Measurements from ENCODE around the gene ACRV1.

Gene ACRV1

DNA sequence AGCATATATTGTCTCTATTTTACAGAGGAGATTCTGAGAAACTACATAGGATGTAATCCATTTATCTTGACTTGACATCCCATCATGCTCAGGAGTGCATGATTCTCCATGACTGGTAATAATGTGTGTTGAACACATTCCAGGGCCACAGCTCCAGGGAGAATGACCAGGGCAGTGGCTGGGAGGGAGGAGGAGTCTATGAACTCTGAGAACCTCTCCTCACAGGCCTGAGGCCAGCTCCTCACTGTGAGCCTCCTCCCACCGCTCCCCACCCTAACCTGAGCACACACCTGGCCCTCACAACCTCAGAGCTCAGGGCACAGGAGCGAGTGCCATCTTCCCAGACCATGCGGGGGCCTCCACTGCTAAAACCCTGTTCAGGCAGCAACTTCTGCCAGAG is 8.0 kb upstream of the ACRV1 start:
- no peak overlapping the region for H3K9ac ChIP-seq (ENCODE audit: low read length)
- DNase-seq (ENCODE audit: low read depth), result no peak

DNA sequence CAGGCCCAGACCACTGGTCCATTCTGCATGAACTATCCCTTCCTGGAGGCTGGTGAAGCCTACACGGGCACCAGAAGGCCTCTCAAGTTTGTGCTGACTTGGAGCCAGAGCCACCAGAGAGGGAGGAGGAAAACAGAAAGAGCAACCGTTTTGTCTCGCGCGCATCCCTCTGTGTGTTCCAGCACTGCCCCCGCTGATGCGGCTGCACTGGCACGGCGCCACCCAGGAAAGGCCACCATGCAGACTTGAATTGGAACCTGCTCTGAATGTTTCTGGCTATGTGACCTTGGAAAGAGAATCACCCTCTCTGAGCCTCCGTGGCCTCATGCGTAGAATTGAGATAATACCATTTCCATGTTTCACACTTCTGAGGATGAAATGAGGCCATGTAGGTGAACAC is 7.4 kb upstream of the ACRV1 start:
- Histone ChIP-seq H3K9ac (ENCODE audit: low read length) (no peak overlapping the region), H3K36me3 (ENCODE audit: control insufficient read depth, insufficient read depth, low read length, severe bottlenecking) (no peaks in the 10 kb centered on the region), H3K4me3 (ENCODE audit: low read length) (no peak overlapping the region), H3K4me1 (ENCODE audit: control insufficient read depth, insufficient read depth, low read length) (no peaks in the 10 kb centered on the region), H3K9me3 (ENCODE audit: control insufficient read depth, low read length) (no peaks in the 10 kb centered on the region), H3K27me3 (replicated peaks; ENCODE audit: control insufficient read depth, insufficient read depth, low read length) (peaks cover 1% of the 10 kb centered on the region)
- DNase-seq (ENCODE audit: low read depth), result no peak

More for the DNA sequence above, 8.0 kb upstream of the ACRV1 start:
- Histone ChIP-seq H3K27me3 (replicated peaks; ENCODE audit: control insufficient read depth, insufficient read depth, low read length) (peaks cover 3% of the 10 kb centered on the region), H3K4me3 (ENCODE audit: low read length) (no peak overlapping the region), H3K9me3 (ENCODE audit: control insufficient read depth, low read length) (no peaks in the 10 kb centered on the region), H3K36me3 (ENCODE audit: control insufficient read depth, insufficient read depth, low read length, severe bottlenecking) (no peaks in the 10 kb centered on the region), H3K4me1 (ENCODE audit: control insufficient read depth, insufficient read depth, low read length) (no peaks in the 10 kb centered on the region)

DNA sequence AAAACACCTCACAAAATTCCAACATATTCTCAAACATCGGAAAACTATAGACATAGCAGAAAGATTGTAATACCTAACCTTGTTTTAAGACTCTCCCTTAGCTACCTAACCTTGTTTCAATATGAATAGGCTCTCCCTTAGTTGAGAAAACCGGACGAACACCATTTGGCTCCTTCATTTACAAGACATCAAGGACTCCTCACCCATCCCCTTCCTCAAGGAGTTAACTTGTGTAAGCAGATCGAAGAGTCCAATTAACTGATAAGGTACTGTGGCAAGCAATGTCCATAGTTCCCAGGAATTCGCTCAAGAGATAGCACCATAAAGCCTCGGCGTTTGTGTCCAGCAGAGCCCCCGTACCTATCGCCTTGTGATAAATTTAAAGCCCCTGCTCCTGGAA is 4.6 kb upstream of the ACRV1 start:
- Histone ChIP-seq H3K4me1 (ENCODE audit: control insufficient read depth, insufficient read depth, low read length) (no peaks in the 10 kb centered on the region), H3K36me3 (ENCODE audit: control insufficient read depth, insufficient read depth, low read length, severe bottlenecking) (no peaks in the 10 kb centered on the region), H3K9ac (ENCODE audit: low read length) (no peak overlapping the region), H3K27me3 (replicated peaks; ENCODE audit: control insufficient read depth, insufficient read depth, low read length) (no peaks in the 10 kb centered on the region), H3K9me3 (ENCODE audit: control insufficient read depth, low read length) (no peaks in the 10 kb centered on the region), H3K4me3 (ENCODE audit: low read length) (no peak overlapping the region)
- DNase-seq (ENCODE audit: low read depth), result no peak

DNA sequence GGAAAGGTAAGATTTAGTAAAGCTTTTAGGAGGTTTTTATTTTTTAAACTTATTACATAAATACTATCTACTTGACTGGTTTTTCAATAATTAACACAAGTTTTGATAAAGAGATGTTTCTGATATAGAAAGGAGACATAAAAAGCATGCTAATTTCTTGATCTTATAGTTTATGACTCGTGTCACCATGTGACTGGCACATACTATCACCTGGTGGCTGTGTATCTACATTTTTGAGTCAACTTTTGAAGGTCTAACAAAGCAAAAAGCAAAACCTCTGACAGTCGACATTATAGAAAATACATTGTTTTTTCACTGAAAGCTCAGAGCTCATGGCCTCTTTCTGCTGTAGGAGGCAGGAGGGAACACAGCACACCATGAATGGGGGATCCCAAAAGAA is 810 bp downstream of the ACRV1 start:
- Histone ChIP-seq H3K36me3 (ENCODE audit: control insufficient read depth, insufficient read depth, low read length, severe bottlenecking) (no peaks in the 10 kb centered on the region), H3K9me3 (ENCODE audit: control insufficient read depth, low read length) (no peaks in the 10 kb centered on the region), H3K4me1 (ENCODE audit: control insufficient read depth, insufficient read depth, low read length) (no peaks in the 10 kb centered on the region), H3K9ac (ENCODE audit: low read length) (no peak overlapping the region), H3K27me3 (replicated peaks; ENCODE audit: control insufficient read depth, insufficient read depth, low read length) (no peaks in the 10 kb centered on the region), H3K4me3 (ENCODE audit: low read length) (no peak overlapping the region)
- no peak for DNase-seq (ENCODE audit: low read depth)

DNA sequence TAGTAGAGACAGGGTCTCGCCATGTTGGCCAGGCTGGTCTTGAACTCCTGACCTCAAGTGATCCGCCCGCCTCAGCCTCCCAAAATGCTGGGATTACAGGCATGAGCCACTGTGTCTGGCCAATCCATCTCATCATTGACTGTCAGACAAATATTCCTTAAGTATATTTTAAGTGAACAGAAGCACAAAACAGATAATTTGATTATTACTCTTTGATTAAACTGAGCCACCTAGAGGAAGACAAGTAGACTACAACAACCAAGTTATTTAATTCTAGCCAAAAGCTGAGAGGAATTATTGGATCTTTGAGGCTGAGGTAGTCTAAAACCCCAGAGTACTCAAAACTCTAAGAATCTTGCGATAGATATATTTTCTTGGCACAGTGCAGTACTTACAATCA is 1.2 kb downstream of the ACRV1 start:
- Histone ChIP-seq H3K4me1 (ENCODE audit: control insufficient read depth, insufficient read depth, low read length) (no peaks in the 10 kb centered on the region), H3K36me3 (ENCODE audit: control insufficient read depth, insufficient read depth, low read length, severe bottlenecking) (no peaks in the 10 kb centered on the region), H3K9me3 (ENCODE audit: control insufficient read depth, low read length) (no peaks in the 10 kb centered on the region), H3K9ac (ENCODE audit: low read length) (no peak overlapping the region), H3K27me3 (replicated peaks; ENCODE audit: control insufficient read depth, insufficient read depth, low read length) (no peaks in the 10 kb centered on the region), H3K4me3 (ENCODE audit: low read length) (no peak overlapping the region)
- peak; percentile 4 for DNase-seq (ENCODE audit: low read depth)

DNA sequence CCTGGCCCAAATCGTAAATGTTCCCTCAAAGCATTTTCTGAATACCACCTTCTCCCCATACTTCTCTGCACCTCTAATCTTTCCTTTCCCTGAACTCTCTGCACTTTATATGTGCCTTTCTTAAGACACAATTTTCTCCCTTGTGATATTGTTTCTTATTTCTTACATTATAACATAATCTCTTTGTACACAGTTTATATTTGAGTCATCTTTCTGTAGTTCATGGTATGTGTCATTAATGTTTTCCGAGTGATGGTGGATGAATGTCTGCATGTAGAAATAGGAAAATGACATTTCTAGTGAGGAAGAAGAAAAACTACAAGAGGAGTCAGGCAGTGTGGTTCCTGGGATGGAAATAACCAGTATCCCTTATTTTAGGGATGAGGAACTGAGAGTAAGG is 5.5 kb downstream of the ACRV1 start:
- no peak overlapping the region for H3K9ac ChIP-seq (ENCODE audit: low read length)
- no peaks in the 10 kb centered on the region for H3K9me3 ChIP-seq (ENCODE audit: control insufficient read depth, low read length)
- H3K4me3 ChIP-seq (ENCODE audit: low read length), result no peak overlapping the region
- DNase-seq (ENCODE audit: low read depth), result no peak
- H3K36me3 ChIP-seq (ENCODE audit: control insufficient read depth, insufficient read depth, low read length, severe bottlenecking), result no peaks in the 10 kb centered on the region
- H3K4me1 ChIP-seq (ENCODE audit: control insufficient read depth, insufficient read depth, low read length), result no peaks in the 10 kb centered on the region
- H3K27me3 ChIP-seq (replicated peaks; ENCODE audit: control insufficient read depth, insufficient read depth, low read length), result no peaks in the 10 kb centered on the region

DNA sequence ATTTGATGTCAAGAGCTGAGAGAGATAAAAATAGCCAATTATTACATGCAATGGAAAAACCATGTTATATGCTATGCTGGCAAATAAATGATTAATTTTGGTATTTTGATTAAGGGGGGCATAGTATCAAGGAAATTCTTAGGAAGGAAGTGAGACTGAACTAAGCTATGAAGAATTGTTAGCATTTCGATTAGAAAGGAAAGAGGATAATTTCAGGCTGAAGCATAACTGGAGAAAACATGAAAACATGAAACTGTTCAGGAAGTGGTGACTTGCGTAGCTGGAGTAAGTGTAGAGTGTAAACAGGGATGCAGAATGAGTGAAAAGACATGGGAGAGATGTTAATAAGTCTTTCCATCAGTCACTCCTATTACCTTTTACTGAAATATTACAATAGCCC is 6.4 kb downstream of the ACRV1 start:
- H3K4me3 ChIP-seq (ENCODE audit: low read length), result no peak overlapping the region
- H3K4me1 ChIP-seq (ENCODE audit: control insufficient read depth, insufficient read depth, low read length), result no peaks in the 10 kb centered on the region
- H3K36me3 ChIP-seq (ENCODE audit: control insufficient read depth, insufficient read depth, low read length, severe bottlenecking), result no peaks in the 10 kb centered on the region
- H3K9ac ChIP-seq (ENCODE audit: low read length), result no peak overlapping the region
- no peaks in the 10 kb centered on the region for H3K27me3 ChIP-seq (replicated peaks; ENCODE audit: control insufficient read depth, insufficient read depth, low read length)
- no peak for DNase-seq (ENCODE audit: low read depth)
- no peaks in the 10 kb centered on the region for H3K9me3 ChIP-seq (ENCODE audit: control insufficient read depth, low read length)

DNA sequence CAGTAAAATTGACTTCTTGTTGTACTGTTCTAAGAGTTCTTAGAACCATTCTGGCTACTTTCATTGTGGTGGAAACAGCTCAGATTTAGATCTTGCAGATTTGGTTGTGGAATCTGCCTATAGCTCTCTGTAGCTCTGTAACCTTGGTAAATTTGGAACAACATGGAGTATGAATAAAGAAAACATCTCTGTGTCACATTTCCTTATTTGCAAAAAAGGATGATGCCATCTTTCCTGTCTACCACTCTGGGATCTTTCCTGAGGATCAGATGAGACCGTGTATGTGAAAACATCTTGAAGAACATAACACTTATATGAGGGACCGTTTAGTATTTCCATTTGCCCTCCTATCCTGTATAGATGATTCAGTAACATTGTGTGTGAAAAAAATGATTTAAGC is 9.1 kb downstream of the ACRV1 start:
- Histone ChIP-seq H3K4me3 (ENCODE audit: low read length) (no peak overlapping the region), H3K36me3 (ENCODE audit: control insufficient read depth, insufficient read depth, low read length, severe bottlenecking) (no peaks in the 10 kb centered on the region), H3K9ac (ENCODE audit: low read length) (no peak overlapping the region), H3K27me3 (replicated peaks; ENCODE audit: control insufficient read depth, insufficient read depth, low read length) (no peaks in the 10 kb centered on the region), H3K4me1 (ENCODE audit: control insufficient read depth, insufficient read depth, low read length) (no peaks in the 10 kb centered on the region), H3K9me3 (ENCODE audit: control insufficient read depth, low read length) (no peaks in the 10 kb centered on the region)
- no peak for DNase-seq (ENCODE audit: low read depth)

DNA sequence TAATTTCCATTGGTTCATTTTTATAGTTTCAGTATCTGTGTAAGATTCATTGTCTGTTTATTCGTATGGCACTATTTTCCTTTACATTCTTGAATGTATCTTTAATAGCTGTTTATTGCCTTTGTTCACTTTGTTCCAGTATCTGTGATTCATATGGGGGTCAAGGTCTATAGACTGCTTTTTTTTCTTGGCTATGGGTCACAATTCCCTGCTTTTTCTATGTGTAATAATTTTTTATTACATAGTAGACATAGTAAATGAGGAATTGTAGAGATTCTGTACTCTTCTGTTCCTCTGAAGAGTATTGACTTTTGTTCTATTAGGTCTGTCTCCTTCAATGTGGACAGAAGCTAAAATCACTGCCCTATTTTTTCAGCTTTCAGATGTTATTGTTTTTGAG is 10.5 kb downstream of the ACRV1 start:
- no peak for DNase-seq (ENCODE audit: low read depth)
- no peaks in the 10 kb centered on the region for H3K9me3 ChIP-seq (ENCODE audit: control insufficient read depth, low read length)
- H3K36me3 ChIP-seq (ENCODE audit: control insufficient read depth, insufficient read depth, low read length, severe bottlenecking), result no peaks in the 10 kb centered on the region
- H3K27me3 ChIP-seq (replicated peaks; ENCODE audit: control insufficient read depth, insufficient read depth, low read length), result no peaks in the 10 kb centered on the region
- H3K9ac ChIP-seq (ENCODE audit: low read length), result no peak overlapping the region
- no peaks in the 10 kb centered on the region for H3K4me1 ChIP-seq (ENCODE audit: control insufficient read depth, insufficient read depth, low read length)
- no peak overlapping the region for H3K4me3 ChIP-seq (ENCODE audit: low read length)

DNA sequence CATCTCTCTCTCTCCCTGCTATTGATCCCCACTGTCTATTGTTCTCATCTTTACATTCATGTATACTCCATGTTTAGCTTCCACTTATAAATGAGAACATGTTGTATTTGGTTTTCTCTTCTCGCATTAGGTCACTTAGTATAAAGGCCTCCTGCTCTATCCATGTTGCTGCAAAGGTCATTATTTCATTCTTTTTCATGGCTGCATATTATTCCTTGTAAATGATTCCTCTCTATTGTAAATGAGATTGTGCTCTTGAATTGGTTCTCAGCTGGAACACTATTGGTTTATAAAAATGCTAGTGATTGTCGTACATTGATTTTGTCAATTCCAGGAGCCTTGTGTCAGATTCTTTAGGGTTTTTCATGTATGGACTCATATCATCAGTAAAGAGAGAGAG is 13.5 kb downstream of the ACRV1 start:
- Histone ChIP-seq H3K9me3 (ENCODE audit: control insufficient read depth, low read length) (peaks cover 8% of the 10 kb centered on the region), H3K27me3 (replicated peaks; ENCODE audit: control insufficient read depth, insufficient read depth, low read length) (no peaks in the 10 kb centered on the region), H3K36me3 (ENCODE audit: control insufficient read depth, insufficient read depth, low read length, severe bottlenecking) (no peaks in the 10 kb centered on the region), H3K4me1 (ENCODE audit: control insufficient read depth, insufficient read depth, low read length) (no peaks in the 10 kb centered on the region), H3K4me3 (ENCODE audit: low read length) (no peak overlapping the region), H3K9ac (ENCODE audit: low read length) (no peak overlapping the region)
- DNase-seq (ENCODE audit: low read depth), result no peak

DNA sequence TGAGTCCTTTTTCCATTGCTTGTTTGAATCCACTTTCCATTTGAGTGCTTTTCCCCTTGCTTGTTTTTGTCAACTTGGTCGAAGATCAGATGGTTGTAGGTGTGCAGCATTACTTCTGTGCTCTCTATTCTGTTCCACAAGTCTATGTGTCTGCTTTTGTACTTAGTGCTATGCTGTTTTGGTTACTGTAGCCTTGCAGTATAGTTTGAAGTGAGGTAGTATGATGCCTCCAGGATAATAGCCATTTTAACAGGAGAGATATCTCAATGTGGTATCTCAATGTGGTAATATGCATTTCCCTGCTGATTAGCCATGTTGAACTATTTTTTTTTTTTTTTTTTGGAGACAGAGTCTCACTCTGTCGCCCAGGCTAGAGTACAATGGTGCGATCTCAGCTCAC is 16.7 kb downstream of the ACRV1 start:
- H3K27me3 ChIP-seq (replicated peaks; ENCODE audit: control insufficient read depth, insufficient read depth, low read length), result no peaks in the 10 kb centered on the region
- no peak overlapping the region for H3K4me3 ChIP-seq (ENCODE audit: low read length)
- H3K4me1 ChIP-seq (ENCODE audit: control insufficient read depth, insufficient read depth, low read length), result no peaks in the 10 kb centered on the region
- H3K9ac ChIP-seq (ENCODE audit: low read length), result no peak overlapping the region
- H3K36me3 ChIP-seq (ENCODE audit: control insufficient read depth, insufficient read depth, low read length, severe bottlenecking), result peaks cover 2% of the 10 kb centered on the region
- DNase-seq (ENCODE audit: low read depth), result no peak
- H3K9me3 ChIP-seq (ENCODE audit: control insufficient read depth, low read length), result peaks cover 8% of the 10 kb centered on the region

DNA sequence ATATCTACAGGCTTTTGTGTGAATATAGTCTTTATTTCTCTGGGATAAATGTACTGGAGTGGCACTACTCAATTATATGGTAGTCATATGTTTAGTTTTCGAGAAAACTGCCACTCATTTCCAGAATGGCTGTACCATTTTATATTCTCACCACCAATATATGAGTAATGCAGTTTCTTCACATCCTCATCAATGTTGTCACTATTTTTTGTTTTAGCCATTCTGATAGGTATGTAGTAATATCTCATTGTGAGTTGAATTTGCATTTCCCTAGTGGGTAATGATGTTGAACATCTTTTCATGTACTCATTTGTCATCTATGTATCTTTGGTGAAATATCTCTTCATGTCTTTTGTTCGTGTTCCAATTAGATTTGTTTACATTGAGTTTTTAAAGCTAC is 18.0 kb downstream of the ACRV1 start:
- Histone ChIP-seq H3K4me3 (ENCODE audit: low read length) (no peak overlapping the region), H3K4me1 (ENCODE audit: control insufficient read depth, insufficient read depth, low read length) (no peaks in the 10 kb centered on the region), H3K9me3 (ENCODE audit: control insufficient read depth, low read length) (peaks cover 8% of the 10 kb centered on the region), H3K27me3 (replicated peaks; ENCODE audit: control insufficient read depth, insufficient read depth, low read length) (no peaks in the 10 kb centered on the region), H3K9ac (ENCODE audit: low read length) (no peak overlapping the region), H3K36me3 (ENCODE audit: control insufficient read depth, insufficient read depth, low read length, severe bottlenecking) (peaks cover 2% of the 10 kb centered on the region)
- no peak for DNase-seq (ENCODE audit: low read depth)
